Dedifferentiated amniotic fluid mesenchymal stem cell (primary cell): ENCODE data around the gene URI1.
A peak's percentile ranks its signal among the peaks of the same experiment; 100 is the strongest.
"Not testable (repeated sequence)": the region's sequence is repeated elsewhere in the genome, so short reads cannot be mapped to it uniquely, and the experiment has no call there.

ENCODE experiments used
- DNase-seq: peaks from one replicate; pipeline ENCODE4 v3.0.0-alpha.2; 2016; ENCODE audit errors: extremely low spot score

URI1 gene

GRCh38 chr19:30024091-30024490 lies 82.1 kb downstream of the URI1 start:
- DNase-seq: no peak

- DNase-seq: no peak
These were observed 84.9 kb downstream of the URI1 start for GRCh38 chr19:30026933-30027332.

GRCh38 chr19:30028118-30028991 lies 86.3 kb downstream of the URI1 start:
- no peak for DNase-seq

DNA sequence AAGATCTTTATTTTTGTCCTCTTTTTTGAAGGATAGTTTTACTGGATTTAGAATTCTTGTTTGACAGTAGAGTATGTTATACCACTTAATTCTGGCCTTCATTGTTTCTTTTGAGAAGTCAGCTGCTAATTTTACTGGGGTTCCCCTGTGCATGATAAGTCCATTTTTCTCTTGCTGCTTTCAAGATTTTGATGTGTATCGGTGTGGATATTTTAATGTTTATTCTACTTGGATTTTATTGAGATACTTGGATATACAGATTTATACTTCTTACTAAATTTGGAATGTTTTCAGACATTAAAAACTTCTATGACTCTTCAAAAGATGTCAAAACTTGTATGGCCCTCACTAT lies 86.9 kb downstream of the URI1 start:
- no peak for DNase-seq

DNA sequence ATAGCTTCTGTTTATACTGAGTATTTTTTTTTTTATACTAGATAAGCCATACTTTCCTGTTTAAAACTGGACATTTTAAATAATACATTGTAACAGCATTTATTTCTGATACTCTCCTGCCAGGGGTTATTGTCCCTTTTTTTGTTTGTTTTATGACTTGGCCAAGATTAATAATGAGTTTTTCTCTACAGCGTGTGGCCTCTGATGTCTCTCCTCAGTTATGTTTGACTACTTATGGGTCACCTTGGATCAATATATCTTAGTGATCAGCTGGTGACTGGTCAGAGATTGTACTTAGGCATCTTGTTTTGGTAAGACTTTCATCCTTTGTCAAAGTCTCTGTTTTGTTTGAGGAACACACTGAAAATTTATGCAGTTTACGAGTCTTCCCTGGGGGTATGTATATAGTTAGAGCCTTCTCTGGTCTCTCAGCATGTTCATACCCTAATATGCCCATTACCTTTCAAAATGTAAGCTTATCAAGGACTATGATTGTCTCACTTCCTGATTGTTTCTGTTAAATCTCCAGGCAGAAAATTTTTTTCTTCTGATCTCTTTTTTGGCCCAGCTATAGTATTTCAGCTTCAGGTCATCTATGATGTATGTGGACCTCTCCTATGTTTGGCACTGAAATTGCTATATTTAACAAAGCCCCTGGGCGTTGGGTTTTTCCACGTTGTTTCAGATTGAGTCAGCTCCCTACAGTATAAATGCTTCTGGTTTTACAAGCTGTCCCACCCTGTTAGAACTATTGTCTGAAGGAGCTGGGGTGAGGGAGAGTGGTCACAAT lies 87.9 kb downstream of the URI1 start:
- DNase-seq: peak; percentile 83

GRCh38 chr19:30034321-30034720 lies 92.3 kb downstream of the URI1 start:
- DNase-seq: no peak

GRCh38 chr19:30036154-30037129 lies 94.4 kb downstream of the URI1 start:
- no peak for DNase-seq

DNA sequence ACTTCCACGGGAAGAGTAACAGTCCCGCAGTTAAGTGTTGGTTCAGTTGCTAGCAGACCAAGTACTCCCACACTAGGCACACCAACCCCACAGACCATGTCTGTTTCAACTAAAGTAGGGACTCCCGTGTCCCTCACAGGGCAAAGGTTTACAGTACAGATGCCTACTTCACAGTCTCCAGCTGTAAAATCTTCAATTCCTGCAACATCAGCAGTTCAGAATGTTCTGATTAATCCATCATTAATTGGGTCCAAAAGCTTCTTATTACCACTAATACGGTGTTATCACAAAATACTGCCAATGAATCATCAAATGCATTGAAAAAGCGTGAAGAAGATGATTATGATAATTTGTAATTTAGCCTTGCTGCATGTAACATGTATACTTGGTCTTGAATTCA lies 95.8 kb downstream of the URI1 start:
- DNase-seq: no peak

GRCh38 chr19:30041931-30042330 lies 99.9 kb downstream of the URI1 start:
- DNase-seq: not testable (repeated sequence)

DNA sequence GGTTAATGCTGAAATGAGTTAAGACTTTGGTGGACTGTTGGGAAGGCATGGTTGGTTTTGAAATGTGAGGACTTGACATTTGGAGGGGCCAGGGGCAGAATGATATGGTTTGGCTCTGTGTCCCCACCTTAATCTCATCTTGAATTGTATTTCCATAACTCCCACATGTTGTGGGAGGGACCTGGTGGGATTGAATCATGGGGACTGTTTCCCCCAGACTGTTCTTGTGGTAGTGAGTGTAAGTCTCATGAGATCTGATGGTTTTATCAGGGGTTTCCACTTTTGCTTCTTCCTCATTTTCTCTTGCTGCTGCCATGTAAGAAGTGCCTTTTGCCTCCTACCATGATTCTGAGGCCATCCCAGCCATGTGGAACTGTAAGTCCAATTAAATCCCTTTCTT lies 101.0 kb downstream of the URI1 start:
- DNase-seq: not testable (repeated sequence)

GRCh38 chr19:30044273-30045248 lies 102.5 kb downstream of the URI1 start:
- no peak for DNase-seq

DNA sequence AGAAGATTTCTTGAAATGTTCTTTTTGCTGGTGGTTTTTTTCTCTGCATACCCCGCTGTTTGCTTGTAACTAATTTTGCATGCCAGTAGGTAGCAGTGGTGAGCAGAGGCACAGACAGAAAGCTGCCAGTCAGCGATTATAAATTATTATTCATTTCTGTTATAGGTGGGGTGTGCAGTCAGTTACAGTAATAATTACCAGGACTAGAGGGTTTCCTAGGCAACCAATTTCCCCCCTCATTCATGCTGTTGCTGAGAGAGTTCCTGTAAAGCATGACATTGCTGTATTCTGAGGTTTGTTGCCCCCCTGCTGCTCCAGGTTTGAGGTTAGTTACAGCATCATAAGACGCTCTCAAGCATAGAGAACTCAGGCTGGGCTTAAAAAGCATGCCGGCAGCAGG lies 104.5 kb downstream of the URI1 start:
- DNase-seq: no peak

GRCh38 chr19:30047432-30047831 lies 105.4 kb downstream of the URI1 start:
- DNase-seq: no peak

- DNase-seq: no peak
These were observed 107.2 kb downstream of the URI1 start for GRCh38 chr19:30049226-30049625.

GRCh38 chr19:30049846-30050667 lies 108.0 kb downstream of the URI1 start:
- no peak for DNase-seq

GRCh38 chr19:30052122-30053075 lies 110.4 kb downstream of the URI1 start:
- DNase-seq: no peak

GRCh38 chr19:30053558-30053957 lies 111.5 kb downstream of the URI1 start:
- no peak for DNase-seq

DNA sequence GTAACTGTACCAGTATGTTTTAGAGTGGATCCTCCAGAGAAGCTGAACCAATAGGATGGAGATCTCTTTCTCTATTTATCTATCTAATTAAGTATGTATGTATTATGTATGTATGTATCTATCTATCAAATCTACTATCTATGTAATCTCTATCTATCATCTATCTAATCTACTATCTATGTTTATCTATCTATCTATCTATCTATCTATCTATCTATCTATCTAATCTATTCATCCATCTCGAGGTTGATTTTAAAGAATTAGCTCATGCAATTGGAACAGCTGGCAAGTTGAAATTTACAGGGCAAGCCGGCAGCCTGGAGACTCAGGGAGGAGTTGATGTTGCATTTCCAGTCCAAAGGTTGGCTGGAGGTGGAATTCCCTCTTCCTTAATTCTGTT lies 112.2 kb downstream of the URI1 start:
- no peak for DNase-seq

- DNase-seq: no peak
These were observed 114.5 kb downstream of the URI1 start for GRCh38 chr19:30056580-30056979.
